ENCODE measurements around the gene CHCHD6.

GRCh38 chr3:126910231-126910630, 206.2 kb downstream of the CHCHD6 start:
- TF ChIP-seq, protein P1, sequence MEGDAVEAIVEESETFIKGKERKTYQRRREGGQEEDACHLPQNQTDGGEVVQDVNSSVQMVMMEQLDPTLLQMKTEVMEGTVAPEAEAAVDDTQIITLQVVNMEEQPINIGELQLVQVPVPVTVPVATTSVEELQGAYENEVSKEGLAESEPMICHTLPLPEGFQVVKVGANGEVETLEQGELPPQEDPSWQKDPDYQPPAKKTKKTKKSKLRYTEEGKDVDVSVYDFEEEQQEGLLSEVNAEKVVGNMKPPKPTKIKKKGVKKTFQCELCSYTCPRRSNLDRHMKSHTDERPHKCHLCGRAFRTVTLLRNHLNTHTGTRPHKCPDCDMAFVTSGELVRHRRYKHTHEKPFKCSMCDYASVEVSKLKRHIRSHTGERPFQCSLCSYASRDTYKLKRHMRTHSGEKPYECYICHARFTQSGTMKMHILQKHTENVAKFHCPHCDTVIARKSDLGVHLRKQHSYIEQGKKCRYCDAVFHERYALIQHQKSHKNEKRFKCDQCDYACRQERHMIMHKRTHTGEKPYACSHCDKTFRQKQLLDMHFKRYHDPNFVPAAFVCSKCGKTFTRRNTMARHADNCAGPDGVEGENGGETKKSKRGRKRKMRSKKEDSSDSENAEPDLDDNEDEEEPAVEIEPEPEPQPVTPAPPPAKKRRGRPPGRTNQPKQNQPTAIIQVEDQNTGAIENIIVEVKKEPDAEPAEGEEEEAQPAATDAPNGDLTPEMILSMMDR (IDR thresholded peaks at IDR 0.05; ENCODE audit: low read depth, low read length): no peak
- no peak for TF ChIP-seq EZH2phosphoT487 (IDR thresholded peaks at IDR 0.05; ENCODE audit: low read depth)
